ENCODE measurements around the gene CD9.
A peak's percentile ranks its signal among the peaks of the same experiment; 100 is the strongest.

CD9 gene

GRCh38 chr12:6275928-6276887 lies 76.0 kb downstream of the CD9 start:
- no peak for DNase-seq (ENCODE audit: low spot score)

DNA sequence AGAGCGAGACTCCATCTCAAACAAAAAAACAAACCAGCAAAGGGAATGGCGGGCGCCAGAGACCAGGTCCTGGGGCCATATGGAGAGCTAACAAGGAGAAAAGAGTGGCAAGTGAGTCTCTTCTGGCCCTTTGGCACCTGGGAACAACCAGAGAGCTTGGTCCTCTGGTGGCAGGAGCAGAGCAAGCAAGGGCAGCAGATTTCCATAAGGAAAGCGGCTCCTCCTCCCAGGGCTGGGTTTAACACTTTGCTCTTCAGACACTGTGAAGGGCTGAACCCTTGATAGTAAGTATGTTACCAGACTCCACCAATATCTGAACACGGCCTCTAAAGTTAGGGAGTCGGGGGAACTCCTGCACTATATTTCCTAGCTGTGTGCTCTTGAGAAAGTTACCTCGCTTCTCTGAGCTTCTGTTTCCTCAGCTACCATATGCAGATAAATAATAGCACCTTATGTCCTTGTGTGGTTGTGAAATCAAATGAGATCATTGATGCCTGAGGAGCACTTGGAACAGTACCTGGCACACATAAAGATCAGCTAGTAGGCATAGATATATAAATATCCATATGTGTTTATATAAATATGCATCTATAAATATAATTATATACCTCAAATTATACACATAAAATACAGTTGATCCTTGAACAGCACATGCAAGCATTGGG lies 76.9 kb downstream of the CD9 start:
- DNase-seq (ENCODE audit: low spot score), result no peak

DNA sequence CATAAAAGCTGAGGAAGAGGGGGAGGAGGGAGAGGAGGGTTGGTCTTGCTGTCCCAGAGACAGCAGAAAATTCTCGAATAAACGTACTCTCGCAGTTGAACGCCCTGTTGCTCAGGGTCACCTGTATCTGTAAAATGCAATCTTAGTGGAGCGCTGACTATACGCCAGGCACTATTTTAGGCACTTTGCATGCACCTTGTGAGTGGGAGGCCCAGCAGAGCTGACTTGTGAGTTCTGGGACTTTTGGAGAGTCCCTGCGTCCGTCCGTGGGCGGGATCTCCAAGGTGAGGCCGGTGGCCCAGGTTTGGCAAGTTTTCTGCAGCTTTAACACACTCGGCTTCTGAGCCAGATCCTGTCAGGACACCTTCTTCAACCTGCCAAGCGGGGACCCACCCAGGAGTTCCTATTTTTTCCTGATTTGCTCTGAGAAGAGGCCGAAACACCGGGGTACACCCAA lies 77.8 kb downstream of the CD9 start:
- DNase-seq (ENCODE audit: low spot score), result peak; percentile 8

- DNase-seq (ENCODE audit: low spot score), result peak; percentile 86
Observed at GRCh38 chr12:6278439-6279255, 78.4 kb downstream of the CD9 start.

GRCh38 chr12:6279256-6279628 lies 79.0 kb downstream of the CD9 start:
- no peak for DNase-seq (ENCODE audit: low spot score)

DNA sequence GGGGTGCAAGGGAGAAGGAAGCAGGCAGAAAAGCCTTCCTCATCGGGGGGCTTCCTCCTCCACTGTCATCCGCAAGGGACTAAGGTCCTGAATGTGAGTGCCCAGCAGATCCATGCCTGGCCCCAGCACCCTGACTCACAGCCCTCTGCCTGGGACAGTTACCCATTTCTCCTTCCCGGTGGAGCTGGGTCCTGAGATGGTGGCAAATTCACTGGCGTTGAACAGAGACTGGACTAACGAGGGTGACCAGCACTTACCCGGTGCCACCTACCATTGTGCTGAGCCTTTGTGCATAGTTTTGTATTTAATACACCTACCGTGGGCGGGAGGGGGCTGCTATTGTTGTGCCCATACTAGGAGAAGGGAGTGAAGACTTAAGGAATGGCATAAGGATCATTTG lies 79.4 kb downstream of the CD9 start:
- no peak for DNase-seq (ENCODE audit: low spot score)

GRCh38 chr12:6280053-6280469 lies 79.9 kb downstream of the CD9 start:
- DNase-seq (ENCODE audit: low spot score), result no peak

DNA sequence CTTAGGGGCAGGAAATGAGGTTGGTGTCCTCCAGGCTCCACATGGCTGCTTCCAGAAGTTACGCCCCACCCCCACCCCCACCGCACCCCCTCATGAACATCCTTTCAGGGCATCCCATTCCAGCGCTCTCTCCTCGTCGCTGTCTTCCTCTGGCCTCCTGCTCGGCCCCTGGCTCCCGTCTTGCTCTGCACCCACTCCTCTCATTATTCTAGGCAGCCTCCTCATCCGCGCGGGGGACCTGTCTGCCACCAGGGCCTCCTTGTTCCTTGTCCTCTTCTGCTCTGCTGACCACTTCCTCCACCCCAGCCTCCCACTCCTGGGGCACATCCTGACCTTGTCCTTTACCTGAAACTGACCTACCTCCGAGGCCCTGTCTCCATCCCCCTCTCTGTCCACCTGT lies 80.5 kb downstream of the CD9 start:
- no peak for DNase-seq (ENCODE audit: low spot score)

DNA sequence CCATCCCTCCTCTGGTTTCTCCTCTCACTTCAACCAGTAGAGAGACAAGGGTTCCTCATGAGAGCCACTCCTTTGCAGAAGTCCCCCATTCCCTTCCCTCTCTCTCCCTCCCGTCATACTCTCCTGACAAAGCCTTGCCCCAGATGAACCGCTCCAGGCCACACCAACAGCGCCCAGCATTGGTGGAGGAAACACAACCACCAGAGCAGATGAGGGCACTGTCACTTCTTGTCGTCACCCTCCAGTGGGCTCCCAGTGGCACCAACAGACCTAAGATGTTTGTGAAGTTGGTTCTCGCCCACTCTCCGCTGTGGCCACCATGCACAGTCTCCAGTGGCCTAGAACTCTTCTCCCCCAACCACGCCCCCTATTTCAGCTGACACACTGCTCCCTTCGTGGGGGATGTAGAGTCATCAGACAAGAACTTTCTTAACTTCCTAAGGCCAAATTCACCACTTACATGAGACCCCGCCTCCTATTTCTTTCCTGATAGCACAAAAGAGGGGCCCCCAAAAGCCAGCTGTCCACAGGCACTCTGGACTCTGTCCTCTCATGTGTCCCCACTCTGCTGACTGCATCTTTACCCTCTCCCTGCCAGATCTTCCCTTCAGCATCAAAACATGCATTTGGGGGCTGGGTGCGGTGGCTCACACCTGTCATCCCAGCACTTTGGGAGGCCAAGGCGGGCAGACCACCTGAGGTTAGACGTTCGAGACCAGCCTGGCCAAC lies 81.0 kb downstream of the CD9 start:
- no peak for DNase-seq (ENCODE audit: low spot score)

DNA sequence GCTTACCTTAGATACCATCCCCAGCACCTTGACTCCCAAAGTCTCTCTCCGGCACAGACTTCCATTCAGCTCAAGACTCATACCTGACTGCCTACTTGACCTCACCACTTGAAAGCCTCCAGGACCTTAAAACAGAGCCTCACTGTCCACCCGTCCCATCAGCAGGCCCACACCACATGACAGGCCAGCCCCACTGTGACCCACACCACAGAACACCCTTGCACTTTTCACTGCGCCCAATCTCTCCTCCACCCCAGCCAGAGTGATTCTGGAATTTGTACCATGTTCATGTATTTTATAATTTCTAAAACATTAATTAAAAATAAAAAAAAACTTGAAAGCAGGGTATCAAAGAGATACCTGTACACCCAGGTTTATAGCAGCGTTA lies 82.2 kb downstream of the CD9 start:
- DNase-seq (ENCODE audit: low spot score), result no peak

GRCh38 chr12:6284273-6284672 lies 84.1 kb downstream of the CD9 start:
- no peak for DNase-seq (ENCODE audit: low spot score)

GRCh38 chr12:6285063-6285477 lies 84.9 kb downstream of the CD9 start:
- peak; percentile 71 for DNase-seq (ENCODE audit: low spot score)

DNA sequence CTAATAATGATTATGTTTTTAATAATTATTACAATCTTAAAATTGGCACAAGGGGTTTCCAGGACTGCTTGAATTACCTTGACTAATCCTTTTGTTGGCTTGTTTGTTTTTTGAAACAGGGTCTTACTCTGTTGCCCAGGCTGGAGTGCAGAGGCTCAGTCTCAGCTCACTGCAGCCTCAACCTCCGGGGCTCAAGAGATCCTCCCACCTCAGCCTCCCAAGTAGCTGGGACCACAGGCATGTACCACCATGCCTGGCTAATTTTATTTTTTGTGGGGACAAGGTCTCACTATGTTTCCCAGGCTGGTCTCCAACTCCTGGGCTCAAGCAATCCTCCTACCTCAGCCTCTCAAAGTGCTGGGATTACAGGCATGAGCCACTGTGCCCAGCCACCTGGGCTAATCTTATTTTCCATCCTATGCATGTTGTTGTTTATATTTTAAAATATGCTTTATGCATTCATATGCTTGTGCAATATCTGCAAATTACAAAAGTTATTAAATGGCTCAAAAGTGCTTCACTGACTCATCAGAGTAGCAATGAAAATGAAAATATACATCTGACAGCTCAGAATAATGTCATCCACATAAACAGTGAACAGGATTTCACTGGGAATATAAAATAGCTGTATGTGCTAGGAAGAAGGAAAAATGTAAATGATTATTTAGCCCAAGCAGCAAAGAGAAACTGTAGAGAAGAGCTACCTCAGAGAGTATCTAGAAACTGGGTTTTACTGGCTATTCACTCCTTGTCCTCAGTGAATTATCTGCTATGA lies 85.5 kb downstream of the CD9 start:
- DNase-seq (ENCODE audit: low spot score), result no peak
